HepG2 (cell line): ENCODE results near the gene NOC4L. TPM values are rescaled to one million over a fixed set of nuclear protein-coding genes. Genes with fewer than 3 reads are reported as not detected.

Source experiments
- ATAC-seq: fragments of 200-7000 bp; cut with Tn5 transposase; 3 replicates; pipeline ENCODE4 v1.9.1; 2020; ENCODE audit warnings: mild to moderate bottlenecking, moderate library complexity
- BruUV-seq: library from RNA; stranded (reverse); fragments of 400-500 nt; replicated peaks from 2 replicates; lab custom pipeline; 2021; lab: Mats Ljungman, UMichigan
- CTCF ChIA-PET: fragments of 300-600 bp; formaldehyde crosslinking; extraction: SDS; loops from one replicate; lab custom pipeline; 2021; ENCODE audit warnings: low total read pairs, inconsistent platforms, low intra/inter-chr PET ratio; lab: Yijun Ruan, JAX
- POLR2A ChIA-PET: fragments of 350-600 bp; sonication (Branson Sonifier 250); formaldehyde crosslinking; loops from one replicate; lab custom pipeline; 2020; ENCODE audit warnings: antibody characterized with exemption, inconsistent platforms; lab: Yijun Ruan, JAX
- DNase-seq: peaks from one replicate; pipeline ENCODE4 v3.0.0-alpha.2; 2015; ENCODE audit warnings: low spot score
- FAIRE-seq: peaks from 3 replicates; lab custom pipeline; 2011; peaks lifted over from hg19 to GRCh38; lab: Jason Lieb, UNC
- H2AFZ ChIP-seq: one replicate; pipeline ENCODE4 v1.6.1; 2011; ENCODE audit warnings: low read length, inconsistent platforms
- H3K27ac ChIP-seq: fragments of 300-600 bp; 3 replicates; pipeline ENCODE4 v1.8.0; 2011; ENCODE audit warnings: mixed run types, mild to moderate bottlenecking, mixed read lengths, low read length, inconsistent platforms; ENCODE audit not compliant: insufficient read depth; ENCODE audit errors: extremely low read length
- H3K27me3 ChIP-seq, 2 experiments: fragments of 200-600 bp in 1 of 2; 2 replicates in 1 of 2; 3 replicates in 1 of 2; pipeline versions ENCODE4 v1.6.0 to v1.8.0; 2011; ENCODE audit warnings: low read length in 2 of 2, mild to moderate bottlenecking in 2 of 2, moderate library complexity in 2 of 2, inconsistent platforms in 1 of 2; ENCODE audit not compliant: insufficient read depth in 2 of 2, control insufficient read depth in 1 of 2
- H3K36me3 ChIP-seq, 2 experiments: fragments of 200-600 bp in 1 of 2; replicated peaks in 1 of 2; 2 replicates in 1 of 2; 3 replicates in 1 of 2; pipeline versions ENCODE4 v1.5.1 to v1.8.0; 2011; ENCODE audit warnings: low read length in 2 of 2, inconsistent platforms in 1 of 2; ENCODE audit not compliant: insufficient read depth in 2 of 2, control insufficient read depth in 1 of 2
- H3K4me1 ChIP-seq: 2 replicates; pipeline ENCODE4 v1.5.1; 2012; ENCODE audit warnings: low read length, inconsistent platforms; ENCODE audit not compliant: insufficient read depth
- H3K4me2 ChIP-seq: 2 replicates; pipeline ENCODE4 v1.6.0; 2011; ENCODE audit warnings: low read depth, low read length, inconsistent platforms
- H3K4me3 ChIP-seq, 3 experiments: fragments of 200-600 bp in 1 of 3; sonication (generic), shearing (Covaris generic) in 1 of 3; replicated peaks in 1 of 3; 2 replicates each; pipeline ENCODE4 v1.5.1; 2011 to 2016; ENCODE audit warnings: low read length in 3 of 3, inconsistent platforms in 2 of 3, low read depth in 2 of 3, mild to moderate bottlenecking in 2 of 3, control low read depth in 1 of 3, mixed read lengths in 1 of 3; ENCODE audit not compliant: insufficient read depth in 1 of 3
- H3K79me2 ChIP-seq: one replicate; pipeline ENCODE4 v1.6.1; 2011; ENCODE audit warnings: low read length, inconsistent platforms; ENCODE audit not compliant: insufficient read depth
- H3K9ac ChIP-seq: 2 replicates; pipeline ENCODE4 v1.6.0; 2011; ENCODE audit warnings: mild to moderate bottlenecking, low read depth, low read length, inconsistent platforms; ENCODE audit not compliant: insufficient read depth
- H3K9me3 ChIP-seq: 2 replicates; pipeline ENCODE4 v1.5.1; 2012; ENCODE audit warnings: mild to moderate bottlenecking, low read length
- H4K20me1 ChIP-seq: 2 replicates; pipeline ENCODE4 v1.6.0; 2011; ENCODE audit warnings: inconsistent platforms, mild to moderate bottlenecking, low read length, moderate library complexity; ENCODE audit not compliant: insufficient read depth
- E2F2 ChIP-seq: sonication (generic); formaldehyde crosslinking; IDR thresholded peaks from 2 replicates; pipeline ENCODE4 v1.4.0; 2020; ENCODE audit warnings: missing genetic modification reagents, borderline replicate concordance
- REL ChIP-seq: sonication (generic); formaldehyde crosslinking; conservative IDR thresholded peaks from 2 replicates; pipeline ENCODE4 v1.8.0; 2022; ENCODE audit warnings: mild to moderate bottlenecking, missing genetic modification reagents, moderate library complexity
- TAF1 ChIP-seq: sonication (generic); formaldehyde crosslinking; IDR thresholded peaks from 2 replicates; pipeline ENCODE4 v1.4.0; 2020; ENCODE audit warnings: missing genetic modification reagents
- ZC3H13 ChIP-seq: sonication (generic); formaldehyde crosslinking; IDR thresholded peaks from 2 replicates; pipeline ENCODE4 v1.8.1; 2023; ENCODE audit warnings: mild to moderate bottlenecking, missing genetic modification reagents, moderate library complexity
- ZFP91 ChIP-seq: sonication (generic); formaldehyde crosslinking; IDR thresholded peaks from 2 replicates; pipeline ENCODE4 v1.9.0; 2022; ENCODE audit warnings: missing genetic modification reagents, mild to moderate bottlenecking, borderline replicate concordance
- ZNF260 ChIP-seq: sonication (generic); formaldehyde crosslinking; IDR thresholded peaks from 2 replicates; pipeline ENCODE4 v1.4.0; 2020; ENCODE audit warnings: missing genetic modification reagents, low read depth, mild to moderate bottlenecking, borderline replicate concordance
- ZNF891 ChIP-seq: sonication (generic); formaldehyde crosslinking; IDR thresholded peaks from 2 replicates; pipeline ENCODE4 v1.5.0; 2020; ENCODE audit warnings: mild to moderate bottlenecking, missing genetic modification reagents
- WGBS: methylation state at CpG from one replicate; pipeline ENCODE4 v1.1.6; 2017; ENCODE audit warnings: low lambda C conversion rate; 5-methylcytosine and 5-hydroxymethylcytosine counted together
- in situ Hi-C: cut with HindIII; loops from 2 replicates; pipeline ENCODE4 v1.10.0; 2017; ENCODE audit warnings: low pct_unique_long_range_greater_than_20kb; ENCODE audit not compliant: extremely low pct_ligation_motif_present
- intact Hi-C: fragments of 100-400 bp; cut with micrococcal nuclease; formaldehyde crosslinking; loops from one replicate; pipeline ENCODE4 v1.10.0; 2022; ENCODE audit not compliant: unreplicated experiment
- polyA plus RNA-seq, 8 experiments: library from polyadenylated mRNA; depleted of rRNA in 3 of 8; stranded (reverse) in 7 of 8; unstranded in 1 of 8; fragments of >200 nt; fragmentation: Illumina TruSeq in 4 of 8; extraction: Trizol in 4 of 8; gene quantifications; 2 replicates each; pipeline versions ENCODE4 v1.2.1 to v1.2.3, GENCODE V29; 2011 to 2016; ENCODE audit warnings: low read depth in 4 of 8, missing spikeins in 1 of 8, mixed read lengths in 1 of 8; ENCODE audit not compliant: insufficient read depth in 1 of 8
- total RNA-seq, 5 experiments: library from RNA; depleted of rRNA; stranded (reverse); fragments of >200 nt; fragmentation: Illumina TruSeq; extraction: Trizol; gene quantifications; 2 replicates each; pipeline ENCODE4 v1.2.3, GENCODE V29; 2016; ENCODE audit warnings: low read depth in 1 of 5

The NOC4L gene
- total and polyA plus RNA-seq, 2 of the 13 experiments (the other 11 are each of a cell fraction or from before 2014, with no cell fraction given): 4.3 to 14.6 TPM

GRCh38 chr12:132142679-132143335 is 1.4 kb upstream of the NOC4L start:
- no peaks in the 10 kb centered on the region for H4K20me1 ChIP-seq
- H3K27me3 ChIP-seq: no peaks in the 10 kb centered on the region; a peak in 1 of 5 replicates
- ChIA-PET CTCF (no interaction called here), POLR2A (no interaction called here)
- peaks cover 26% of the 10 kb centered on the region for H3K79me2 ChIP-seq
- H3K27ac ChIP-seq: no peak overlapping the region
- ATAC-seq: no peak
- WGBS: 84% methylated on average over 24 of the region's 24 CpGs
- H3K4me3 ChIP-seq: peak overlapping the region; percentile 85 to 99 (median 93)
- no peaks in the 10 kb centered on the region for H3K9me3 ChIP-seq
- peak overlapping the region; percentile 94 for H3K4me2 ChIP-seq
- no TSS peak for BruUV-seq
- TF ChIP-seq ZNF260 (CRISPR knock-in tag) (no peak), TAF1 (CRISPR knock-in tag) (0 out of 2 replicates have a peak, but pooled peaks have one; percentile 15), E2F2 (CRISPR knock-in tag) (no peak), ZFP91 (CRISPR knock-in tag) (no peak), ZC3H13 (CRISPR knock-in tag) (no peak), ZNF891 (CRISPR knock-in tag) (0 out of 2 replicates have a peak, but pooled peaks have one; percentile 1), REL (no peak)
- no peak for FAIRE-seq
- H3K4me1 ChIP-seq: peaks cover 17% of the 10 kb centered on the region
- no peak overlapping the region for H2AFZ ChIP-seq
- intact Hi-C loops: no loop called here
- in situ Hi-C loops: no loop called here
- H3K36me3 ChIP-seq: peaks cover 26 to 36% of the 10 kb centered on the region in 2 experiments
- no peak for DNase-seq
- H3K9ac ChIP-seq: peak overlapping the region; percentile 80
